HPDE6-E6E7 (cell line): ENCODE data around the gene SEMA5A.
A peak's percentile ranks its signal among the peaks of the same experiment; 100 is the strongest.

Source experiments
- DNase-seq: peaks from one replicate; pipeline ENCODE4 v3.0.0; 2011; ENCODE audit warnings: missing footprints; ENCODE audit errors: extremely low spot score

SEMA5A gene

DNA sequence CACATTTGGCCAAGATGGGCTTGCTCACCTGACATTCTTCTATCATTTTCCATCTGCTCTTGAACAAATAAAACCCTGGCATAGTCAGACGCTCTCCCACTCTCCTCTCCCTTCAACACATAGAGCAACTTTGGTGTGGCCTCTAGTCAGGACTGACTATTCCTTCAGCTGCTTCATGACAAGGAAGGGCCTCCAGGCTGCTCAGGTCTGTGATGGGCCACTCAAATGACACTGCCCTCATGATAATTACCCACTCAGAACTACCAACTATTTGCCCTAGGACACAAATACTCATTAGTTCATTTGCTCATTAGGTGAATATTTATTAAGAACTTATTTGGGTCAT, 376.3 kb downstream of the SEMA5A start:
- no peak for DNase-seq

DNA sequence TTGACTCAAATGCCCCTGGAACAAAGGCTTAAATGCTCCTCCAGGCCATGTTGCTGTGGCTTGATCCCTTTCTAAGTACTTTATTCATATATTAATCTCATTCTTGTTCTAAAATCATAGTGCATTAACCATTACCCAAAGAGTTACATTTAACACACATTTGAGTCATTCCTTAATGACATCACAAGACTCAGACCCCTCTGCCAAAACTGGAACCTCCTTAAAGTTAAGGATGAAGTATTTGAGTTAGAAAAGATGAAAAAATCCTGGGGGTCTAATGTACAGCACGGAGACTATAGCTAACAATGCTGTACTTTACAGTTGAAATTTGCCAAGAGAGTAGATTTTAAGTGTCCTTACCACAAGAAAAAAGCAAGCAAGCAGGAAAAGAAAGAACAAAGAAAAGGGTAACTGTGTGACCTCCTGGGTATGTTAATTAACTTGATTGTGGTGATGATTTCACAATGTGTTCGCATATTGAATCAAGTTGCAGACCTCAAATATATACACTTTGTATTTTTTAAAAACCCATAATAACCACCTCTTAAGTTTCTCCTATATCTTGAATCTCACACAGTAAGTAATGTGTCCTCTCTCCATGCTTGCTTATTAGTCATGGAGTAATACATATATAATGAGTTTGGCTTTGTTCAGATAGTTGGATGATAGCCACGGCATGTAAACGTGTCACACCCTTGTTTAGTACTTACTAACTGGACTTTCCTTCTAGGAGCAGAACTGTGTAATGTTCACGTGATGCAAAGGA, 376.9 kb downstream of the SEMA5A start:
- DNase-seq: no peak

DNA sequence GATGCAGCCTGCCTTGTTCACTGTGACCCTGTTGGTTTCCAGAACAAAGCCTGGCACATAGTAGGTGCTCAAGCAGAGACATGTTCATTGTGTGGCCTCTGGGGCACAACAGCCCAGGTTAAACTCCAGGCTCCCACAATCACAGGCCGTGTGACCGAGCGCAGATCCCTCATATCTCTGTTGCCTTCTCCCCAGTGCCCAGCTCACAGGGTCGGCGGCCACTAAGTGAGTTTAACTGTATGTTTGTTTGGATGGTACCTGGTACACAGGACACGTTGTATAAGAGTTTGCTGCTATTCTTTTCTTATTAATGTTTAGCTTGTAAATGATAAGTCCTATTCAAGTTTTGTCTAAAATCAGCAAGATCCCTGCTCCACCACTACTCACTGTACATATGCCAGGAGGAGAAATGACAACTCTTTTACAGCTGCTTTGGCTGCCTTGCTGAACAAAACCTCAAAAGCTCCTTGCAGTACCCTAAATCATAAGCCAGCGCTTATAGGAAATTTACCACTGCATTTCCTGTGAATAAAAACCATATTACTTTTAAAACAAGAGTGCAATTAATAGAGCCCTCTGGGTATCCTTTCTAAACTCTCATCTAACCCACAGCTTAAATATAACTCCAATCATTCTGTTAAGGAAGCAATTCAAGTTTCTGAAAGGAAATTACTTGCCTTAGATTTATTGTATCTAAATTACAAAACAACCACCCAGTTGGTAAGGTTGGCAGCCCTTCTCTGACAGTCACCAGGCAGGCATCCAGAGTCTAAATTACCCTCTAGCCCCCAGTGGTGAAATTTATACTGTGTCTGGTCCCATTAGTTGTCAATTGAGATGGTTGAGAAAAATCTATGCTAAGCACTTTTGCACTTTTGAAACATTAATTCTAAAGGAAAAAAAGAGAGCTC, 379.4 kb downstream of the SEMA5A start:
- DNase-seq: no peak

DNA sequence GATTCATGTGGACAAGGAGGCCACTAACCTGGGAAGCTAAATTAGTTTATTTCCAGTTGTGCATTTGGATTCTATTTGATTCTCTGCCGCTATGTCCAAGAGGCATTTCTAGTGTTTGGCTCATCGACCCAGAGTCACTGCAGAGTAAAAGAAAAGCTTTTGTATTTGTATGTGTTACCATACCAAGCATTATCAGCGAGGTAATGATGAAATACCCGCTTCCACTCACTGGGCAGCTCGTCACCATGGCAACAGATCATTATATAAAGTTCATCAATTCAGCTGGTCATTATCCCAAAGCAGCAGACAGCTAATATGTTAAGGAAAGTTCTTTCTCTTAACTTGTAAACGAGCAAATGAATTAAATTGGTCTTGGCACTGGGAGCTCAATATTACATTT, 380.3 kb downstream of the SEMA5A start:
- no peak for DNase-seq

DNA sequence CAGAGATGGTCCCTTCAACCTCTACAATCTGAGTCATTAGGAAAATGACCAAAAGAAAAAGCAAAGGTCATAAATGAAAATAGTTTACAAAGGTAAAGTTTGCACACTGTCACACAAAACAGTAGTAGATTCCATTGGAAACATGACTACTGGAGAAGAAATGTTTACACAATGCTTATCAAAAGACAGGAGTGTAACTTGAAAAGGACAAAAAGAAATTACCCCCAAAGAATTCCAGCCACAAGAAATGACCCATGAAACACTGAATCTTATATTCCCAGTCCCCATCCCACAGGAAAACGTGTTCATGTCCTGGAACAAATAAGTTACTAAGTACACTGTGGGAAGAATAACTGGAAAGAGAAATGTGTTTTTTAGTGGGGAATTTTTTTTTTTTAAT, 385.1 kb downstream of the SEMA5A start:
- DNase-seq: no peak

DNA sequence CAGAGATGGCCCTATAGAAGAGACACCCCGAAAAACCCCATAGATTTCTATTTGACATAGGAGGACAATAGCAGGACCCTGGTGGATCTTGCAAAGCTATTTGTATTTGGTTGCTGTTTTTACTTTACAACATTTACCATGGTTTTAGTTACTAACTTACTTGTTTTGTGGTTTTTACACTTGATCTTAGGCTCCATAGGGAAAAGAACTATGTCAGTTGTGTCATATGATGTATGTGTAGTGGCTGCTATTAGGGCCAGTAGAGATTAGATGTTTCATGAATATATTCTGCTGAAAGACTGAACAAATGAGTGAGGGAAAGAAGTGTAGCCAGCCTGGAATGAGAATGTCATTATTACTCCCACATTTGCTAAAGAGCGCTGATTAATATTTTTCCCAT, 388.1 kb downstream of the SEMA5A start:
- no peak for DNase-seq

DNA sequence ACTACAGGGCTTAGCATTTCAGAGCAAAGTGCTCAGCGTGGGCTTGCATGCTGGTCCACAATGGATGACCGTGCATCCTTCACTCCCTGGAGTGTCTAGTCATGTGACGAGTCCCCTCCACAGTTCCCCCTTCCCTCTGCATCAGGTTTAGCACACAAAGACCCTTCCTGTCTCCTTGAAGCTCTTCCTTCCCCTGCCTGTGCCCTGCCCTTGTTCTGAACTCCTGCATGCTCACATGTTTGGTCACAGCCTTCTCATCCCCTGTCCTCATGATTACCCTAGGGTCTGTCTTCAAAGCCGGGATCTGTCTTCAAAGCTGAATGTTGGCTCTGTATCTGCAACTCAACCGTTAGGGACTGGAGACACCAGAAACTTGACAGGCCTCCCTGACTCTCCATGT, 388.9 kb downstream of the SEMA5A start:
- DNase-seq: no peak

DNA sequence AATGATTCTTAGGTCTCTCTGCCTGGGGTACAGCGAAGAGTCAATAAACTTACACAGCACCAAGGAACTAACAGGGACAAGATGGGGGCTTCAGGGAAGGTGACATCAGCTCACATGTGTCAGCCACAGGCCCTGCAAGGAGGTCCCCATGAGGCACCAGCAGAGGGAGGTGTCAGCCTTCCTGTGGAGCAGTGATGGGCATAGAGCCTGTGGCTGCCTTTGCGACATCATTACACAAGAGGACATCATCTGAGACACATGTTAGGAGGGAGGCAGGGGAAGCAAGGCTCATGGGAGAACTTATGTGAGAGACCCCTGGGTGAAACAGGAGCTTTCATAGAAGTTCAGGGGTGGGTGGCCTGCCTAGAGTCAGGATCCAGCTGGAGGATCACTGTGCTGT, 389.6 kb downstream of the SEMA5A start:
- DNase-seq: peak; percentile 45

DNA sequence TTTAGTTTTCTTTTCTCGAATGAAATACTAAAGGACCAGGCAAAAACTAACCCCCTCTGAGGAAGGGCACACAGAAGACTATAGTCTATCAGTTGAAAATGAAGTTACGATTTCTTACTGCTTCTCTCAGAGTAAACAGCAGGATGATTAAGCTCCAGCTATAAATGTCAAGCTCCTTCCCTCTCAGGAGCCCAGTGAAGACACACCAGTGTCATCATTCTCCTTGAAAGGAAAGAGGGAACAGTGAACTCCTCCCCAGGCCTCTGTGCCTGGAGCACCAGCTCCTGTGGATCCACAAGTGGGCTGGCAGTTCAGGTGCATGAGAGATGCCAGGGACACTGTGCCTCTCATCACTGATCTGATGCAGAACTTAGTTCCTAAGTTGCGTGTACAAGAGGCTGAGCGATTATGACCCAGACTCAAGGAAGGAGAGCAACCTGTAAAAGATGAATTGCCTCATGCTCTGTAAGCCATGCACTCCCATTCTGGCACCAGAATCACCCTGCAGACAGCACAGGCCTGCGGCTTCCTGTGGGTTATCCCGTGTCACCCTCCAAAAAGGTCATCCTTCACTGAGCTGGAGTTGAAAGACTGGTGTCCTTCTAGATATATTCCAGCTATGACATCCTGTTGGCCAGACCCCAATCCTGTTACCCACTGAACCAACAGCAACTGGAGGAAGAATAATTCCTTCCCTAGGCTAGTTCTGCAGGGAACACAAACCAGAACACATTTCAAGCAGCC, 394.0 kb downstream of the SEMA5A start:
- no peak for DNase-seq

DNA sequence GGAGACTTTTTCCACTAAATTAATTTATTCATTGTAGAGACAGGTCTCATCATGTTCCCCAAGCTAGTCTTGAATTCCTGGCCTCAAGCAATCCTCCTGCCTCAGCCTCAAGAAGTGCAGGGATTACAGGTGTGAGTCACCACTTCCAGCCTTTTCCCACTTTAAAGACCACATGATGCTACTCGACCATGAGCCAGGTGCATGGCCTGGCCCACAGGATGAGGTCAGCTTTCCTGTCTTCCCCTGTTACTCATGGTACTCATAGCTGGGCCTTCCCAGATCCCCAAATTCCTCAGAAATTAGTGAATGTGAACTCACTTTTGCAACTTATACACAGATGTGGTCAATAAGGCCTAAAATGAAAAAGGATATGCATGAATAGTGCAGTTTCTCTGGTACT, 395.9 kb downstream of the SEMA5A start:
- DNase-seq: peak; percentile 28

DNA sequence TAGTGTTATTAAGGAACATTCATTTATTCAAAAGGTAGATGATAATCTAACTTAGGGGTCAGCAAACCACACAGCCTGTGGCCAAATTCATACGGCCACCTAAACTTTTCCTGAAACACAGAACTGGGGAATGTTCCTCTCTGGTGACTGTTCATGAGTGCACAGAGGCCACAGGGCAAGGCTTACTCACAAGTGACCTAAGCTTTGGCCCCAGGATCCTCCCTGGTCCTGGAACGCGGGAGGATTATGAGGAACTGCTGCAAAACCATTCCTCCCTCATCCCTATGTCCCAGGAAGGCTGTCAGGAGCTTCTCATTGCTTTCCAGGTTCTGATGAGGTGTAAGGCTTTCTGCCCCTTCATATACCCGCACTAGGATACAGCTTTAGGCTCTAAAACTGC, 397.6 kb downstream of the SEMA5A start:
- no peak for DNase-seq

DNA sequence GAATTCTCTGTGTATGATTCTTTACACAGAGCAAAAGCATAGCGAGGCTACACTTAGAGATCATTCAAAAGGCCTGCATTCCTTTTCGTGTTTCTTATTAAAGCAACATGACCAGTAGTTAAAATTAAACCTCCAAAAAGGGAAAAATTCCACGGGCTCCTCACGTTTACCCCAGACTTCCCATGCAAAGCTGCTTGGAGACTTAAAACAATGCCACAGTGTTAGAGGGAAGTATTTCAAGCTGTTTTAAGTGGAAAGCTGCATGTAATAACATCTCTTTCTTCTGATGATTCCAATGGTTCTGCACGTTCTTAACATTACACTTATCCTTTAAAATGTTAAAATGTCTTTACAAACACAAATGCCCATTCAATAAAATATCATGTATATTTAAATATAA, 405.2 kb downstream of the SEMA5A start:
- no peak for DNase-seq

DNA sequence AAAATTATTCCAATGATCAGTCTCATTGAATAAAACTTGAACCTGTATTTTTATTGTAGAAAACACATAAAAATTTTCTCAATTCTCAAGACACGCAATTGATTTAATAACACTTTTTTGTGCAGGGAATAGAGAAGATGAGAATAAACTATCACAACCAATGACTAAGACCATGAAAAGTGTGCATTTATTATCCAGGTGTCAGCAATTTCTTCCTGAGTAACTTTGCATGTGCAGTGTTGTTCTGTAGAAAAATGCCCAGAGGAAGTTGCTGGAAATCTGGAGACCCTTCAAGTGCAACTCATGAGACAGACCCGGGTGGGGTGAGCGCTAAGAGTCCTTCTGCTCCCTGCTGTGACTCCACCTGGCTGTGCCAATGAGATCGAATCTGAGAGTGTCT, 405.7 kb downstream of the SEMA5A start:
- DNase-seq: no peak

DNA sequence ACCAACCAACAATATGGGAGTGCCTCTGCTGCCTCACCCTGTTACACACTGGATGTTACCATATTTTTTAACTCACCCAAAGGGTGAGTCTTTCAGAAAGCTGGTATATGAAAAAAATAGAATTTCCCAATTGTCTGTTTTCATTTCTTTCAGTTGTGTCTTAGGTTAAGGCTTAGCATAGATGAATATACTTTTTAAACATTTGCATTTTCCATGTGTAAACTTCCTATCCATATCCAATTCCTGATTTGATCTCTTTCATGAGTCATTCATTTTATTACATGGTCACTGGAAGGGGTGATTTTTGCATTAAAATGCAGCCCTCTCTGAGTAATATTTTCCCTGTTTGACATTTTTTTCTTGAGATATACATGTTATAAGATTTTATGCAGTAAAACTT, 406.5 kb downstream of the SEMA5A start:
- DNase-seq: no peak

DNA sequence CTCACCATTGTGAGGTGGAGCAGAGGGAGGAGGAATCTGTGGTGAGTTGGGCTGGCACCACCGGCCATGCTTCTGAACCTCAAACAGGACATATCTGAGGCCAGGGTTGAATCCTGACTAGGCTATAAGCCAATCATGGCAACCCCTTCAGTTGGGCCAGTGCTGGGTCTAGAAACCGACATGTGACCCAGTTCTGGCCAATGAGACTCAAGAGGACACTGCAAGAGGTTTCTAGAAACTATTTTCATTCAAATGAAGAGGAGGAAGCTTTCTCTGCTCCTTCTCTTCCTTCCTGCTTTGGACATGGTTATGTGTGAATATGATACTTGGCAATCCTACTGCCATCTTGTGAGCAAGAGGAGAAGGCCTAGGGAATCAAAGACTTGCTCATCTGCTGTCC, 417.7 kb downstream of the SEMA5A start:
- no peak for DNase-seq

DNA sequence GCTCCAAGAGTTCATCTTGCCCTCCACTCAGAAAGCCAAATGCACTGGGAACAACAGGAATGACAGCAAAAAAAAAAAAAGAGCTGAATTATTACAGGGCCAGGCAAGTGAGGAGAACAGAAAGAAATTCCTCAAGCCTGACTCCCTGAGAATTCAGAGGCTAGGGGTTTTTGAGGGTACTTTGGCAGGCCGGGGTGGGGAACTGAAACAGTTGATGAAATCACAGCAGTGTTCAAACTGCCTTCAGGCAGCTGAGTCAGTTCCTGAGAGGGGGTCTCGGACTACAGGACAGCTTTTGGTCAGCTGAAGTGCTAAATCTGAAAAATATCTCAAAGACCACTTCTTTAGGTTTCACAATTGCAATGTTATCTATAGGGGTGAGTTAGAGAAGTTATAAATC, 419.4 kb downstream of the SEMA5A start:
- no peak for DNase-seq

DNA sequence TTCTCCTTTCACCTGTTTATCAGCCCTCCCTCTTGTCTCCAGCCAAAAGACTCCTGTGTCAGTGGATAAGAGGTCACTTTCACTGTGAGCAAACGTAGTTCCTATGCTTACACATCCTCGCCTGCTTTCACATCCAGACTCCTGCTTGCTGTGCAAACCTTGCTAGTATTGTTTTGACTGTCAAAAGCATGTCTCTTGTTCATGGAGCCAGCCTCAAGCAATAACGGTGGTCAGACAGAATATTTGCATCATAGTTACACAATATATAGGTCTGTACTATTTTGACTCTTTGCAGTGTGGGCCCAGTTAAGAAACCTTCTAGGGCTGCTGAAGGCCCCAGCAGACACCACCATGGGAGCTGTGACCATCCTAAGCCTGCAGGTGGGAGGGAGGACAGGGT, 420.0 kb downstream of the SEMA5A start:
- no peak for DNase-seq

DNA sequence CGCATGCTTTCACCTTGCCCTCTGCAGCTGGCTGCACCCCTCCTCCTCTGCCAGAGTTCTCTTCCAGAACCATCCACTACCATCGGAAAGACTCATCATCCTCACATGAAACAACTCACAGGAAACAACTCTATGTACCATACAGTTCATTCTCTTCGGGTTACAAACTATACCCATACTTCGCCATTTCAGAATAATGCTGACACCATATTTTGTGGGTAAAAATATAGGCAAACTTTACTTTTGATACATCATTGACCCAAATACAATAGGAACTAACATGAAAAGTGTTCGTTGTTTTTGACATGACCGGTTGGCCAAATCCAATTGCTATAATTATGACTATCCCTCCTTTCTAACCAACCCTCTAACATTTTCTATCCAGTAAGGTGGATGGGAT, 421.0 kb downstream of the SEMA5A start:
- no peak for DNase-seq

DNA sequence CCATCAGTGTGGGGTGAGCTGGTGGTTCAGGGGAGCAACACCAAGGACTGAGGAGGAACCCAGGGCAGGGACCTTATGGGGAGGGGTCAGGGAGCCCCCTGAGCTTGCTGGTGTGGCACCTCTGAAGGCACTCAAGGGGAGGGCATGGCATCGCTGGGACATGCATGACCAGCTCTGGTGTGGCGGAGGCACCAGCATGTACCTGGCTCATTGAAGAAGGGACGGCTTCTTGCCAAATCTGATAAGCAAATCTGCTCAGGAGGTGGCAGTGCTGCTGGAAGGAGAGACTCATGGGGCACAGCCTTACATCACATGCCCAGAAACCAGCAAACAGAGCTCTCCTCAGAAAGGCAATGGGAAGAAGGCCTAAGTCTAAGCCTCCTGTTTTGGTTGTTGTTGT, 421.8 kb downstream of the SEMA5A start:
- DNase-seq: no peak

DNA sequence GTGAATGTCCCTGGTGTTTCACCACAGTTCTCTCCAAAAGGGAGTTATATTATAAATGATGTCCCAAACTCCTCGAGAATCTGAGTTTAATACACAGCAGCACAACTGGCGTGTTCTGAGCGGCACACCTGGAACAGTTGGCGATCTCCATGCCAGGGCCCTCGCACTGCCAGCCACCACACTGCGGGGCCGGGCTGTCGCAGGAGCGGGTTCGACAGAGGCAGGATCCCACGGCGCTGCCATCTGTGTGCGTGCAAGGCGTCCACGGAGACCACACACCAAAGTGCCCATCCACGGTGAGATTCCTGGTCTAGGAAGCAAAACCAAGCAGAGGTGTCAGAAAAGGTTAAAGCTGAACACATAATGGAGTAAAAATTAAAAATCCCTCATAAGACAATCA, 423.3 kb downstream of the SEMA5A start:
- DNase-seq: no peak

DNA sequence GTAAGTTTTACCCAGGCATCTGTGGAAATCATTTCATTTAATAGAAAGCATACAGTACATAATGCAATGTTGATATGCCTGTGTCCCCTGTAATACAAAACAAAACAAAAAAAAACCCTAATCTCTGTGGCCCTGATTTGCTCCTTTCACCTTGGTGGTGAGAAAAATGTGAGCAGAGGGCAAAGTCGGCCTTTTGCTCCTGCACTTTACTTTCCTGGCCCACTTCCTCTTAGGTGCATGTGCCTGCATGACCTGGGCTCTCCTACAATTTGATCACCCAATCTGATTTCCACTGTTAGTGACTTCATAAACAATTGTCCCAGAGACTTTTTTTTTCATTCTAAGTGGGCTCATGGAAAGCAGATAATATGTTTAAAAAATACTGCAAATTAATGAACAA, 424.3 kb downstream of the SEMA5A start:
- no peak for DNase-seq

DNA sequence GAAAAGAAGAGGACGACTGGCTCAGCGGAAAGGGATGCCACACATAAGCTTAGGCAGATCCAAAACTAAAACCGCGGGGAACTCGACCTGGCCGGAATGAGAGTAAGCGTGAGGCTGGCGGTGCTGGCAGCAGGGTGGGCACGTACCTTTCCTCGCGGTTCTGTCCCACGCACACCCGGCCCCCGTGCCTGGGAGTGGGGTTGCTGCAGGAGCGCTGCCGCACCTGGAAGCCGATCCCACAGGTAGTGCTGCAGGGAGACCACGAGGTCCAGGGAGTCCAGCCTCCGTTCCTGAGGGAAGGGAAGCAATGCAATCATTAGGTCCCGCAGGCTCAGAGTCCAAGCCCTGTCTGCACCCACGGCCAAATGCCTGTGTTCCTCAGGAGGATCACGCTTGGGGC, 427.0 kb downstream of the SEMA5A start:
- no peak for DNase-seq

DNA sequence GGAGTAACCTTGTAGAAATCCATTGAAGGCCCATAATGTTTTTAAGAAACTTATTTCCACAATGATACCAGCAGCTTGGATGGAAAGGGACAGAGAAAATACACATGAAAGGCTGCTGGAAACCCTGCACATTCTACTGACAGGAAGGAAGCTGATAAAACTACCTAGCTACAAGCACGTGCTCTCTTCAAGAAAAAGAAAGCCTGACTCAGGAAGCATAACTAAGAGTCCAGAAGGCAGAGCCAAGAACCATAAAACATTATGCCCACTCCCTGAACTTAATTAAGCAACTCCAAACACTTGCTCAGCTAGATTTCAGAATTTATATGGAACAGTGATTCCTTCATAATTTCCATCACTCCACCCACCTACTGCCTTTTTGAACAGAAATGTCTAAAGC, 430.8 kb downstream of the SEMA5A start:
- no peak for DNase-seq
